ENCODE data around the gene BCAS3.
"Not testable (repeated sequence)": the region's sequence is repeated elsewhere in the genome, so short reads cannot be mapped to it uniquely, and the experiment has no call there.

Gene BCAS3

GRCh38 chr17:61139219-61139618 is 461.6 kb downstream of the BCAS3 start:
- DNase-seq: no peak

GRCh38 chr17:61140081-61140786 is 462.6 kb downstream of the BCAS3 start:
- no peak for DNase-seq

GRCh38 chr17:61143026-61143425 is 465.4 kb downstream of the BCAS3 start:
- no peak for DNase-seq

- DNase-seq: no peak
These were observed 466.5 kb downstream of the BCAS3 start for GRCh38 chr17:61144137-61144536.

- no peak for DNase-seq
These were observed 467.2 kb downstream of the BCAS3 start for GRCh38 chr17:61144617-61145564.

- DNase-seq: not testable (repeated sequence)
These were observed 469.2 kb downstream of the BCAS3 start for GRCh38 chr17:61146833-61147232.

GRCh38 chr17:61149106-61149825 is 471.6 kb downstream of the BCAS3 start:
- no peak for DNase-seq

- DNase-seq: no peak
These were observed 472.3 kb downstream of the BCAS3 start for GRCh38 chr17:61149862-61150362.

- no peak for DNase-seq
These were observed 473.1 kb downstream of the BCAS3 start for GRCh38 chr17:61150686-61151299.

GRCh38 chr17:61152898-61153297 is 475.2 kb downstream of the BCAS3 start:
- DNase-seq: no peak

GRCh38 chr17:61155590-61156237 is 478.1 kb downstream of the BCAS3 start:
- DNase-seq: no peak

- DNase-seq: no peak
These were observed 479.7 kb downstream of the BCAS3 start for GRCh38 chr17:61157246-61157886.

- no peak for DNase-seq
These were observed 480.7 kb downstream of the BCAS3 start for GRCh38 chr17:61158376-61158775.

- DNase-seq: no peak
These were observed 481.7 kb downstream of the BCAS3 start for GRCh38 chr17:61159221-61159814.

- no peak for DNase-seq
These were observed 482.6 kb downstream of the BCAS3 start for GRCh38 chr17:61160204-61160603.

GRCh38 chr17:61160789-61161445 is 483.3 kb downstream of the BCAS3 start:
- no peak for DNase-seq

GRCh38 chr17:61161615-61162134 is 484.0 kb downstream of the BCAS3 start:
- no peak for DNase-seq

- no peak for DNase-seq
These were observed 486.9 kb downstream of the BCAS3 start for GRCh38 chr17:61164517-61164916.

- DNase-seq: no peak
These were observed 489.4 kb downstream of the BCAS3 start for GRCh38 chr17:61167075-61167474.

- DNase-seq: no peak
These were observed 490.9 kb downstream of the BCAS3 start for GRCh38 chr17:61168506-61168905.
